ENCODE measurements around the gene GALNT17.

The GALNT17 gene

DNA sequence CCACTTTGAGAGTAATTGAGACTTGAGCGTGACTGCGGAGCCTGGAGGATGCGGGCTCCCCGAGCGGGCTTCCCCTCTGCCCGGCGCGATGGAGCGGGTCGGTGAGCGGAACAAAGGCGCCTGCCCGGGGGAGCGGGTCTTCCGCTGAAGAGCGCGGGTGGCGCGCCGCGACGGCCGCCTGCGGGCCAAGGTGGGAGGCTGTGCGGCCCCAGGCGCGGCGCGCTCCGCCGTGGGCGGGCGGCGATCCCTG lies at the start of gene GALNT17:
GALNT17 (plus strand) TSS at position 18 of the 250 bp plus-strand sequence.
- no peak for DNase-seq (ENCODE audit: low spot score)

DNA sequence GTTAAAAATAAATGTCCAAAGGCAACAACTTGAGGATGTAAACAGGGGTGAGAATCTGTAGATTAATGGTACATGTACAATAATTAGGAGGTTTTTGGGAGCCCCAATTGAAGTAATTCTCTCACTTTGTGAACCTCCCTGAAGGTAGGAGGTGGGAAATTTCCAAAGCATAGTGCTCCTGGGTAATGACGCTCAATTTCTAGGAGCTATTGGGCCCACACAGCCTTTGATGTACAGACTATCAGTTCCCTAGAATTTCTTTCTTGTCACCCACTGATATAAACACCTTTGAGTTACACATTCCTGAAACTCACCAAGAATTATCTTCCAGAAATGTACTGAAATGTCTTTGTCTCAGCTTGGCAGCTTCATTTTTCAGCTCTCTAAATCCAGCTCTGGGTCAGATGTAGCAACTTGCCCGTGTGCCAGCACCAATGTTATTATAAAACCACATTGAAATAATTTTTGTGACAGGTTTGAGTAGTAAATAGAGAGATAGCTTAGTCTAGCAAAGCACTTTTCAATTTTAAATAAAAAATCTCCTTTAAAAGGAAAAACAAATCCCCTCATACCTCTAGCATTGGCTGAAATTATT lies 36.6 kb upstream of the GALNT17 start:
- DNase-seq (ENCODE audit: low spot score): no peak

DNA sequence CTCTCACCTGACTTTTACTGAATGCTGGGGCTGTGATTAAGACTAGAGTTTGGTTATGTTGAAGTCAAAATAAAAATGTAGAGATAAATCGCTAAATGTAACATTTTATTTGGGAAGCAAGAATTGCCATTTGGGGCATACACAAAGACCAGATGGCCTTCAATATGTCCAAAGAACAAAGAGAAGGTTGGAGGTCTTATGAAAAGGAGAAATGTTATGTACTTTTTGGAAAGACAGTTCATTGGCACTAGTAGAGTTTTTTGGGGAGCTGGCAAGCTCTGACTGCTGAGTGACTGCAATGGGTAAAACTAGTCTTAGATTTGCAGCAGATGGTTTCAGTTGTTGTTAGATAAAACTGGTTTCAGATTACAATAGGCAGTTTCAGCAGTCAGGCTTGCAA lies 35.6 kb upstream of the GALNT17 start:
- no peak for DNase-seq (ENCODE audit: low spot score)

DNA sequence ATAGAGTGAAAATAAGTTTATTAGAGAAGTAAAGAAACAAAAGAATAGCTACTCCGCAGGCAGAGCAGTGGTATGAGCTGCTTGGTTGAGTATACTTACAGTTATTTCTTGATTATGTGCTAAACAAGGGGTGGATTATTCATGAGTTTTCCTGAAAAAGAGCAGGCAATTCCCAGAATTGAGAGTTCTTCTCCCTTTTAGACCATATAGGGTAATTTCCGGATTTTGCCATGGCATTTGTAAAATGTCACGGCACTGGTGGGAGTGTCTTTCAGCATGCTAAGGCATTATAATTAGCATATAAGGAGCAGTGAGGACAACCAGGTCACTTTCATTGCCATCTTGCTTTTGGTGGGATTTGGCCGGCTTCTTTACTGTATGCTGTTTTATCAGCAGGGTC lies 25.7 kb upstream of the GALNT17 start:
- DNase-seq (ENCODE audit: low spot score): no peak

DNA sequence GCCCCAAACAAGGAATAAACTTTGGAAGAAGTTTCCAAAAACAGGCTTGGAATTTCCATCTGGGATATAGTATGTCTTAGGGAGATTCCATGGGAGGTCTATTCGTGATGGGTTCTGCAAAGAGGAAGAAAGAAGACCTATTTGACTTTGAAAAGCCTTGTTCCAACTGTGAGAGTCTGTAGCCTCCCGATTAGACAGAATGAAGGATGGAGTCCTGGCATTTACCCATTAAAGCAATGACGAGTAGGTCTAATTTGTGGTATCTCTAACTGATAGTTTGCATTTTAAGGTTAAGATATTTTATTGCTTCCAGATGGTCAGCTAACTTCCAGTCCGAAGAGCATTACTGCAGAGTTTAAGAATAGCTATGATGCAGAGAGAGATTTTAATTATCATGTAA lies 19.5 kb upstream of the GALNT17 start:
- DNase-seq (ENCODE audit: low spot score): no peak

- no peak for DNase-seq (ENCODE audit: low spot score)
Observed at GRCh38 chr7:71120096-71120495, 11.8 kb upstream of the GALNT17 start.

- no peak for DNase-seq (ENCODE audit: low spot score)
Observed at GRCh38 chr7:71129126-71129525, 2.8 kb upstream of the GALNT17 start.

GRCh38 chr7:71130031-71130679 lies 1.8 kb upstream of the GALNT17 start:
- no peak for DNase-seq (ENCODE audit: low spot score)

DNA sequence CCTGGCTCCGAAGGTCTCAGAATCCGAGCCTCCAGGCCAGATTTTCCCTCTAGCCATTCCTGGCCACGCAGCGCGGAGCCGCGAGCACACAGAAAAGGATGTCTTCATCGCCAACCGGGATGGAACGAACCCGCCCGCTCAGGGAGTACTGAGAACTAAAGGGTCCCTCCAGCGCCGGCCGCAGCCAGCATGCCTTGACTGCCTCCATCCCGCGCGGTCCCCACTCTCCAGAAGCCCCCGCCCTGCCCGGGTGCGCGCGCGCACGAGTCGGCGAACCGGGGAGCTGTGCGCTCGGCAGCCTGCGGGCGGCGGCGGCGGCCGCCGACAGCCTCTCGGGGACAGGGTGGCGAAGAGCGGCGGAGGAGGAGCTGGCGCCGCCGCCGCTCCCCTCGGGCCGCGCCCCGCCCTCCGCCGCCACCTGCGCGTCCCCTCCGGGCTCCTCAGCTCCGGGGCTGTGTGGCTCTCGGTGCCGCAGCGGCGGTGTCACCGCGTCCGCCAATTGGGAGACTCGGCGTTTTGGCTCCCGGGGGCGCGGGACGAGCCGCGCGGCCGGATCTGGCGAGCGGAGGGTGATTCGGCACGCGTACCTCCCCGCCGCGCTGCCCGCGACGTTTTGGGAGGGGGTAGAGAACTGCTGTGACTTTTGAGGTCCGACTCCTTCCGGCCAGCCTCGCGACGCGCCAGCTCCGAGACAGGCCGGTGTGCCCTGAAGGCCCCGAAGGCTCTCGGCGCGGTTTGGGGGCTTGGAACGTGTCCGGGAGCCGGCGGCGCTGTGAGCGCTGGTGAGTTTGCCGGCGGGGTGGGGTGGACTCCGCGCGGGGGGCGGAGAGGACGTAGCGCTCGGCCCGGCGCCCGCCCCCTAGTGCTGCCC lies 453 bp upstream of the GALNT17 start:
- DNase-seq (ENCODE audit: low spot score): no peak

DNA sequence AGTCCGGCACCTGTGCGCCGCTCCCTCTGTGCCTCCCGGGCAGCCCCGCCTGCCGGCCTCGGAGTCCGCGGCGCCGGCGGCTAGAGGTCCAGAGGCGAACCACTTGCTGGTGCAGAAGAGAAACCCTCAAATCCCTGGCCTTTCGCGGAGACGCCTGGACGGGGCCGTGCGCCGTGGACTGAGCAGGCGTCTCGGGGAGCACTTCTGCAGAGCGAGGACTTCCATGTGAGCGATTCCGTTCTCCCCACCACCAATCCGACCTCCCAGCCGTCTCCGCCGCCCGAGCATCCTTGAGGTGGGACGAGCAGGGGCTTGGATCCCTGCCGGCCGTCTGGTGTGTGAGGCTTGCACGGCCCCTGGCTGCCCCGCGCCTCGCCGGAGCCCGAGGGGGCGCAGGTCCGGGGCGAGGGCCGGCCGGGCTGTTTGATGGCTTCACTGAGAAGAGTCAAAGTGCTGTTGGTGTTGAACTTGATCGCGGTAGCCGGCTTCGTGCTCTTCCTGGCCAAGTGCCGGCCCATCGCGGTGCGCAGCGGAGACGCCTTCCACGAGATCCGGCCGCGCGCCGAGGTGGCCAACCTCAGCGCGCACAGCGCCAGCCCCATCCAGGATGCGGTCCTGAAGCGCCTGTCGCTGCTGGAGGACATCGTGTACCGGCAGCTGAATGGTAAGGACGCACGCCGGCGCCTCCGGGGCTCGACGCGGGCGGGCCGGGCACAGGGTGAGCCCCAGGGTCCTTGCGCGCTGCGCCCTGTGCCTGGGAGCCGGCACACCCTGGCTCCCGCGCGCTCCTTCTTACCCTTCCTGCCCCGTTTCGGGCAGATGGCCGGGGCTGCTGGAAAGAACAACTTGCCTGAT lies 660 bp downstream of the GALNT17 start:
- DNase-seq (ENCODE audit: low spot score): no peak

- no peak for DNase-seq (ENCODE audit: low spot score)
Observed at GRCh38 chr7:71133232-71133622, 1.3 kb downstream of the GALNT17 start.

DNA sequence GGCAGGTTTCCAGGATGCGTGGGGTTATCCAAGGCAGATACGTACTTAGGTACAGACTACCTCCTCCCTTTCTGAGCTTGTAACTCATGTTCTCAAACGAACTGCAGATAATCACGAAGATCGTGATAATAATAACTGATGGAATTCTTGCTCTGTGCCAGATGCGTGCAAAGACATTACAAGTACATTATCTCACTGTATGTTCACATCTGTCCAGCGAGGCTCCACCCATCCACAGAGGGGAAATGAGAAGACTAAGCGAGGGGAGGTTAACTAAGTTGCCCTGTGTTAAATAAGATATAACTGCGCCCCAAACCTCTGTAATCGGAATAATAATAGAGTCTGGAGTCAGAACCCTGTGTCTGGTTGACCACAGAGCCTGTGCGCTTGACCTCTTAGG lies 1.9 kb downstream of the GALNT17 start:
- DNase-seq (ENCODE audit: low spot score): no peak

GRCh38 chr7:71135116-71135515 lies 3.2 kb downstream of the GALNT17 start:
- no peak for DNase-seq (ENCODE audit: low spot score)

DNA sequence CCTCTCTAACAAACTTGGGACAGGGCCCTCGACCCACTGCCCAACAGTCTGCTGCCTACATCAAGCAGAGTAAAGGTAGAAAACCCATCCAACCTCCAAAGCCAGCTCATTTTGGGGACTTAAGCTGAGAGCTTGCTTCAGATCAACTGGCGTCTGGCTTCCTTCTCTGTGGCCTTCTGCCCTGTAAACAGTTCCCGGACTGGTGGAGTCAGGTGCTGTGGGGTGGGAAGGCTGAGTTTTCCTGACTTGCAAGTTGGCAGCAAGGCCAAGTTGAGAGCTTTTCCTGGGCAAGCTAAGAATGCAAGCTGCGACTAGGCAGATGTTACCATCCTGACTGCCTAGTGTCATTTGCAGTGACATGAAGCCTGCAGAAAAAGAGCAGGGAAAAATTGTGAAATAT lies 3.7 kb downstream of the GALNT17 start:
- DNase-seq (ENCODE audit: low spot score): no peak

- DNase-seq (ENCODE audit: low spot score): no peak
Observed at GRCh38 chr7:71137479-71137878, 5.5 kb downstream of the GALNT17 start.

- no peak for DNase-seq (ENCODE audit: low spot score)
Observed at GRCh38 chr7:71140264-71140663, 8.3 kb downstream of the GALNT17 start.

DNA sequence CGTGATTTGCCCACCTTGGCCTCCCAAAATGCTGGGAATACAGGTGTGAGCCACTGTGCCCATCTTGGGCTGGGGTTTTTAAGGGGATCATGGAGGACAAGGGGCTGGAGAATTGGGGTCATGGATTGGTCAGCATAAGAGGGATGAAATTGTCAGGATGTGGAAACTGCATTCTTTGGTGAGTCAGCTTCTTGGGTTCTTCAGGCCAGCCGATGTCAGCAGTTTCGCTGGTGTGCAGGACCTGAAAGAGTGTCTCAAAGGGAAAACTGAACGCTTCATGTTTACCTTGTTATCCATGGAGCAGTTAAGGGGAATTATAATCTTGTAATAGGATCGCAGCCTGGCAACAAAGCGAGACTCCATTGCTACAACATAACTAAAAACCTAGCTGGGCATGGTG lies 13.0 kb downstream of the GALNT17 start:
- DNase-seq (ENCODE audit: low spot score): no peak

DNA sequence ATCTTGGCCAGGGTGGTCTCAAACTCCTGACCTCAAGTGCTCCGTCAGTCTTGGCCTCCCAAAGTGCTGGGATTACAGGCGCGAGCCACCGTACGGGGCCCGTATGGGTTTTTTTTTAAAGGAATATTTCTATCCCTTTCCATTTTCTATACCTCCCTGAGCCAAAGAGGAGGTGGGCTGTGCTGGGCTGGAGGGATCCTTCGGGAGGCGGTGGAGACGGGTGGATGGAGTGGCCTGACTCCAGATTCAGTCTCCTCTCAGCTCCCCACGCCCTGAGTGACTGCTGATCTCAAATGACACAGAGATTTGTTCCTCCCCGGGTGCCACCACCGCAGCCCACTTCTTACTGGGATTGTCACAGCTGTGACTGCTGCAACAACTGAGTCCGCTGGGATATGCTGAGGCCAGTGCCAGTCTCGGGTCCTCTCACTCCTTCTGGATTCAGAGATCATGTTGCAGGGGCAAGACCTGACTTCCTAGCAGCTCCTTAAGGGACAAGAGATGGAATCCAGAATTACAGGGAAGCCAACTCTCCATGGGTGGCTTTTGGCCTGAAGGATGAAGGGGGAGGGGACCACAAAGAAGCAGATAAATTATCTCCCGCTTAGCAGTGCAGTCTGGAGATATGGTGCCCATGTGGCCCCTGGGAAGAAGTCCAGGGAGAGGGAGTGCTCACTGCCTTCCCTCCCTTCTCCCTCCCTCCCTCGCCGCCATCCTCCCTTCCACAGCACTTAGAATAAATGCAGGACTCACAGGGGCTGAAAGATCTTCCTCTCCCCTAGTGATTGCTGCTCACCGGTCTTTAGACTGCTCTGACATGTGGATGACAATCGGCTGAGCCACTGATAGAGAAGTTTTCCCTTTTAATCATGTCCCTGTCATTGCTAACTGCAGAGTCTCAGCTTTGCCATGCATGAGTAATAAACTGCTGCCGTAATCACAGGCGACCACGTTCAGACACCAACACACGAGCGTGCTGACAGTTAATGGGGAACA lies 14.3 kb downstream of the GALNT17 start:
- no peak for DNase-seq (ENCODE audit: low spot score)

GRCh38 chr7:71148098-71148497 lies 16.2 kb downstream of the GALNT17 start:
- no peak for DNase-seq (ENCODE audit: low spot score)

DNA sequence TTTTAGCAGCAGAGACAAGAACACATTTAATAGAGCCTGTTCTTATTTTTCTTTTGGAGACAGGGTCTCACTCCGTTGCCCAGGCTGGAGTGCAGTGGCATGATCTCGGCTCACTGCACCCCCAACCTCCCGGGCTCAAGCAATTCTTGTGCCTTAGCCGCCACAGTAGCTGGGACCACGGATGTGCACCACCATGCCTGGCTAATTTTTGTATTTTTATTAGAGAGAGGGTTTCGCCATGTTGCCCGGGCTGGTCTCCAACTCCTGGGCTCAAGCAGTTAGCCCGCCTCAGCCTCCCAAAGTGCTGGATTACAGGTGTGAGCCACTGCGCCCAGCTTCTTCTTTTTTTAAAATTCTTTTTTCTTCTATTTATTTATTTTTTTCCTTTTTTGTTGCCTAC lies 23.3 kb downstream of the GALNT17 start:
- no peak for DNase-seq (ENCODE audit: low spot score)

GRCh38 chr7:71157757-71158156 lies 25.8 kb downstream of the GALNT17 start:
- no peak for DNase-seq (ENCODE audit: low spot score)

Measured in NAMALWA (cell line).